WI38 (cell line): ENCODE results near the gene PFDN2.

Experiments
- H3K4me3 ChIP-seq: 2 replicates; pipeline ENCODE4 v1.5.1; 2011; ENCODE audit warnings: low read depth, mild to moderate bottlenecking, control low read depth, low read length
- TF ChIP-seq, protein P1 (sequence below): IDR thresholded peaks from 2 replicates; pipeline ENCODE4 v1.5.1; 2012; ENCODE audit warnings: low read depth, mild to moderate bottlenecking, control low read depth, low read length

The PFDN2 gene

DNA sequence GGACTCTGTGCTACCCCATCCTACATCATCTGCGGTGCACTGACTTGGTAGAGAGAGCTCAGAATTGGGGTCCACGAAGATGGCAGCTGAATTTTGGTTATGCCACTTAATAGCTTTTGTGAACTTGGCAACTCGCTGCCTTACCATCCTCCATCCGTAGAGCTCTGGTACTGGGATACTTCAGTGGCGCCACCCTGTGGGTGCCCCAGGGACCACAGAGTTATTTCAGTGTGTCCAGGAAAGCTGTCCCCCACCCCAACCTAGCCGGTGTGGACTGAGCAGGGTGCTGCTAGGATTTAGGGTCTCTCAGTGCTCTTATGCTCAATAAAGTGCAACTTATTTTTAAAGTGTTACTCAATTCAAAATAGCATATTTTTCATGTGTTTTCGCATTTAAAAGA lies 63.0 kb downstream of the PFDN2 start:
- TF ChIP-seq, protein P1, sequence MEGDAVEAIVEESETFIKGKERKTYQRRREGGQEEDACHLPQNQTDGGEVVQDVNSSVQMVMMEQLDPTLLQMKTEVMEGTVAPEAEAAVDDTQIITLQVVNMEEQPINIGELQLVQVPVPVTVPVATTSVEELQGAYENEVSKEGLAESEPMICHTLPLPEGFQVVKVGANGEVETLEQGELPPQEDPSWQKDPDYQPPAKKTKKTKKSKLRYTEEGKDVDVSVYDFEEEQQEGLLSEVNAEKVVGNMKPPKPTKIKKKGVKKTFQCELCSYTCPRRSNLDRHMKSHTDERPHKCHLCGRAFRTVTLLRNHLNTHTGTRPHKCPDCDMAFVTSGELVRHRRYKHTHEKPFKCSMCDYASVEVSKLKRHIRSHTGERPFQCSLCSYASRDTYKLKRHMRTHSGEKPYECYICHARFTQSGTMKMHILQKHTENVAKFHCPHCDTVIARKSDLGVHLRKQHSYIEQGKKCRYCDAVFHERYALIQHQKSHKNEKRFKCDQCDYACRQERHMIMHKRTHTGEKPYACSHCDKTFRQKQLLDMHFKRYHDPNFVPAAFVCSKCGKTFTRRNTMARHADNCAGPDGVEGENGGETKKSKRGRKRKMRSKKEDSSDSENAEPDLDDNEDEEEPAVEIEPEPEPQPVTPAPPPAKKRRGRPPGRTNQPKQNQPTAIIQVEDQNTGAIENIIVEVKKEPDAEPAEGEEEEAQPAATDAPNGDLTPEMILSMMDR: no peak
- no peak overlapping the region for H3K4me3 ChIP-seq

DNA sequence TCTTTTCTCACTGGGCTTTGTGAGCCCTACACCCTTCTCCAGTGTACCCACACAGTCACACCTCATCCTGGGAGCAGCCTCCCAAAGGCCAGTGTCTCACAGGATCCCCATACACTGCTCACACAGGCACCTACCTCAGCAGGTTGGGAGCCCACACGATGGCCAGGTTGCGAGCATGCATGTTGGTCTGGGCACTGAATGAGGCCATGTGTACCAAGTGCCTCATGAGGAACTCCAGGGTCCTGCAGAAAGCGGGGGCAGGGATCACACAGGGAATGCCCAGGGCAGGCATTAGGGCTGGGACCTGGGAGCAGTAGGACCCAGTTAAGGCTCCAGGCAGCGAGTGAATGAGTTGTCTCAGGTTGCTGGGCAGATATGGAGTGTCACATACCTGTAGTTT lies 63.6 kb downstream of the PFDN2 start:
- H3K4me3 ChIP-seq: no peak overlapping the region
- TF ChIP-seq, protein P1: no peak

DNA sequence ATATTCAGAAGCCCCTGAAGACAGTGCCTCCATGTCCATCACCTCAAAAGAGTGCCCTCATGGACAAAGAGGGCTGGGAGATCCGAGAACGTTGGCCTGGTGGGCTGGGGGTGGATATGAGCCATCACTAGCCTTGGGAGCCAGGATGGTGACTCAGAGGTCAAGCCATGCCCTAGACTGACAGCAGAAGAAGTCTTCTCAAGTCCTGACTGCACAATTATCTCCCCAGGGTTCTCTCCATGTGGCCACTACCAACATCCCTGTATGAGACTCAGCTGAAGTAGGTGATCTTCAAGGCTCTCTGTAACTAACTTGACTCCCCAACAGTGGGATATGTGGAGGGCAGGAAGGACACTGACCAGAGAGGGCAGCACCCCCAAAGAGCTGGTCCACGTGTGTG lies 64.9 kb downstream of the PFDN2 start:
- H3K4me3 ChIP-seq: no peak overlapping the region
- TF ChIP-seq, protein P1: no peak

DNA sequence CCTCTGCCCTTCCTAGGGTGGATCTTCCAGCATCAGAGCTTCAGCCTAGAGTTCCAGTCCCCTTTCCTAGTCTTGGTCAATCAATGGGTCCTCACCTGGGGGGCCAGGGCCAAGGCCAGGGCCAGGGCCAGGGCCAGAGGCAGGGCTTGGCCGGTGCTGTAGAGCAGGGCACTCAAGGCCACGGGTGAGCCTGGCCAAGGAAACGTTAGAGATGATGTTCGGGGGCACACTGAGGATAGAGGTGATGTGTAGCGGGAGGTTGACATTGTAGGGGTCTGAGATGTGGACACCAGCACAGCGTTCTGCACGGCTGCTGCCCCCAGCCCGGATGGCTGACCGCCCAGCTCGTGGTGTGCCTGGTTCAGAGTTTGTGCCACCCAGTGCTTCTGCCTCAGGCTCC lies 66.6 kb downstream of the PFDN2 start:
- H3K4me3 ChIP-seq: no peak overlapping the region
- TF ChIP-seq, protein P1: no peak
